DND-41 (cell line): ENCODE data around the gene GADD45GIP1.

ENCODE experiments used
- CTCF ChIP-seq: IDR thresholded peaks from 2 replicates; pipeline ENCODE4 v1.5.1; 2012; ENCODE audit warnings: borderline replicate concordance, low read length, moderate library complexity, mild to moderate bottlenecking; ENCODE audit not compliant: poor library complexity, severe bottlenecking; ENCODE audit errors: extremely low read depth
- EZH2 ChIP-seq: IDR thresholded peaks from 3 replicates; pipeline ENCODE4 v1.6.1; 2012; ENCODE audit warnings: borderline replicate concordance, low read depth, mild to moderate bottlenecking, moderate library complexity, low read length, inconsistent platforms; ENCODE audit not compliant: severe bottlenecking

DNA sequence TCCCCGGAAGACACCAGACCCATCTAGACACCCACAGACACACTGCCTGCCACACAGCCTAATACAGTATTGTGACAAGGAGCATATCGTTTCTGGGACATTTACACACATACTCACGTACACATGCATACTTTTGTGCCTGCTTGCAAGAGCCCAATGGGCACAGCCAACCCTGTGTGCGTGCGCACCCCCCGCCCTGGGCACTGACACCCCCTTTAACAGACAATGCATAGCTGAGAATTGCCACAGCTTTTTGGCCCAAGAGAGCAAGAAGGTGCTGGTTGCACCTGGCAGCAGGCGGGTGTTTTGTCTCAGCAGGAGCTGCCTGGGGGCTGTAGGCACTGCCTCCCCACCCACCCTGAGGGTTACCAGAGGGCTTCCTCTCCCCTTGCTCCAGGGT lies 36.5 kb upstream of the GADD45GIP1 start:
- TF ChIP-seq CTCF = no peak
- TF ChIP-seq EZH2 = no peak
